Measurements from ENCODE around the gene KCNQ1.

DNA sequence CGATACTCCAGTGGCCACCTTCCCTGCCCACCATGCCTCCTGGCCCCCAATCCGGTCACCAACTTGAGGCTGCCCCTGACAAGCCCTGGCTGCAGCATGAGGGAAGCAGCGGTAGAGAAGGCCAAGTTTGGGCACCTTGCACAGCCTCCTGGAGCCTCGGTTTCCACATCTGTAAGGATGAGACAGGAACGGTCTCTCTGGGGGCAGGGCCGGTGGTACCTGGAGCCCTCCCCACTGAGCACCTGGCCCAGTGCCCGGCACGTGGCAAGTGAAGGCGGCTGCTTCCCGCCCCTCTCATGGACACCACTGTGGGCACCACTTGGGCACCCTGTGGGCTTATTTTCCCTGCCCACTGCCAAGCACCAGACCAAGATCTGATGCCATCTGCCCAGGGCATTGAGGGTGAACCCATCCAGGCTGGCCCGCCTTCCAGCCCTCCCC, 363.0 kb downstream of the KCNQ1 start:
- TF ChIP-seq POLR2AphosphoS5 (IDR thresholded peaks at IDR 0.05): no peak
- TF ChIP-seq, protein P1, sequence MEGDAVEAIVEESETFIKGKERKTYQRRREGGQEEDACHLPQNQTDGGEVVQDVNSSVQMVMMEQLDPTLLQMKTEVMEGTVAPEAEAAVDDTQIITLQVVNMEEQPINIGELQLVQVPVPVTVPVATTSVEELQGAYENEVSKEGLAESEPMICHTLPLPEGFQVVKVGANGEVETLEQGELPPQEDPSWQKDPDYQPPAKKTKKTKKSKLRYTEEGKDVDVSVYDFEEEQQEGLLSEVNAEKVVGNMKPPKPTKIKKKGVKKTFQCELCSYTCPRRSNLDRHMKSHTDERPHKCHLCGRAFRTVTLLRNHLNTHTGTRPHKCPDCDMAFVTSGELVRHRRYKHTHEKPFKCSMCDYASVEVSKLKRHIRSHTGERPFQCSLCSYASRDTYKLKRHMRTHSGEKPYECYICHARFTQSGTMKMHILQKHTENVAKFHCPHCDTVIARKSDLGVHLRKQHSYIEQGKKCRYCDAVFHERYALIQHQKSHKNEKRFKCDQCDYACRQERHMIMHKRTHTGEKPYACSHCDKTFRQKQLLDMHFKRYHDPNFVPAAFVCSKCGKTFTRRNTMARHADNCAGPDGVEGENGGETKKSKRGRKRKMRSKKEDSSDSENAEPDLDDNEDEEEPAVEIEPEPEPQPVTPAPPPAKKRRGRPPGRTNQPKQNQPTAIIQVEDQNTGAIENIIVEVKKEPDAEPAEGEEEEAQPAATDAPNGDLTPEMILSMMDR (IDR thresholded peaks at IDR 0.05): no peak
- no peak for TF ChIP-seq POLR2A (IDR thresholded peaks at IDR 0.05)
